Measurements from ENCODE around the gene NAGLU.
A peak's percentile ranks its signal among the peaks of the same experiment; 100 is the strongest.
"Not testable (repeated sequence)": the region's sequence is repeated elsewhere in the genome, so short reads cannot be mapped to it uniquely, and the experiment has no call there.

The NAGLU gene

DNA sequence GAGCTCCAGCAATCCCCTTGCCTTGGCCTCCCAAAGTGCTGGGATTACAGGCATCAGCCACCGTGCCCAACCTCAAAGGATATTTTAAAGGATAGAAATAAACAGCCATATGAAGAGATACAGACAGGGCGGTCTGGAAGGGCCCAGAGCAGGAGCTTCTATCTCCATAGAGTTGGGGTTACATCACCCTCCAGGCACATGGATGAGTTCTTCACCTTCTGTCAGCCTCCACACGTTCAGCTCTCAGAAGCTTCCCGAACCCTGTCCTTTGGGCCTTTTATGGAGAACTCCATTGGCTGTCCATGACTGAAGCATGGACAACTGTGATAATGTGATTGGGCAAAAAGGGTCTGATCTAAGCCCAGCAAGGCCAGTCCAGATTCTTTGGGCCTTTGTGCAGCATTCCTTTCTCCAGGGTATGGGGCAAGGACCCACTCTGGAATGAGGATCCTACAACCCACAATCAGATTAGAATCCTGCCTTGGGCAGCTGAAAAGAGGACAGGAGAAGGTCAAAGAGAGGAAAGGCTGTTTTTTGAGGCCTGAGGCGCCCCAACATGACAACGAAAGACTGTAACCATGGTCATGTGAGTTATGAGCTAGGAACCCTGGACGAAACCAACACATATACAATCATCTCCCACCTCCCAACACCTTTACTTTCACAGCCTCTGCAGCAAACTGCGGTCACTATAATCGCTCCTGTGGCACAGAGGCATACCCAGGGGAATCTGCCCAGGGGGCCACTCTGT is 9.9 kb downstream of the NAGLU start:
- not testable (repeated sequence) for DNase-seq

- DNase-seq, result no peak
Measured at GRCh38 chr17:42547001-42547461, 11.0 kb downstream of the NAGLU start.

DNA sequence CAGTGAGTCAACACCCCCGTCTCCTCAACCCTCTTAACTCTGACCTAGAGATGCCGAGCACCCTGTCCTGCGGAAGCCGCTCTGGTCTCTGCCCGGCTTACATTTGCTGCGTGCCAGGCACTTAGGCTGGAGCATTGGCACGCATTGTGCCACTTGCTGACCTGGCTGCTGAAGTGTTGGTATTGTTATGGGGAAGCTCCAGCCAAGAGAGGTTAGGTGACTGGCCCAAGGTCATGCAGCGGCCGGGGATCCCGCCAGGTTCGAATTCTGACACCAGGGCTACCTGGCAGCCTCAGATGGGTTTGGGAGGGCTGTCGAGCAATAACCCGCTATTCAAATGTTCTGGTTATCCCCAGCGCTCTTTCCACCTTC is 11.6 kb downstream of the NAGLU start:
- no peak for DNase-seq

- DNase-seq, result no peak
Measured at GRCh38 chr17:42548070-42548837, 12.2 kb downstream of the NAGLU start.

- DNase-seq, result no peak
Measured at GRCh38 chr17:42548993-42549755, 13.1 kb downstream of the NAGLU start.

GRCh38 chr17:42552736-42553135 is 16.7 kb downstream of the NAGLU start, which contains the start of gene HSD17B1:
Gene HSD17B1, plus strand, starts transcription at chr17:42552923. Its CDS starts 11 bp downstream, at chr17:42552934.
- DNase-seq, result not testable (repeated sequence)

- DNase-seq, result no peak
Measured at GRCh38 chr17:42553161-42553818, 17.2 kb downstream of the NAGLU start.

DNA sequence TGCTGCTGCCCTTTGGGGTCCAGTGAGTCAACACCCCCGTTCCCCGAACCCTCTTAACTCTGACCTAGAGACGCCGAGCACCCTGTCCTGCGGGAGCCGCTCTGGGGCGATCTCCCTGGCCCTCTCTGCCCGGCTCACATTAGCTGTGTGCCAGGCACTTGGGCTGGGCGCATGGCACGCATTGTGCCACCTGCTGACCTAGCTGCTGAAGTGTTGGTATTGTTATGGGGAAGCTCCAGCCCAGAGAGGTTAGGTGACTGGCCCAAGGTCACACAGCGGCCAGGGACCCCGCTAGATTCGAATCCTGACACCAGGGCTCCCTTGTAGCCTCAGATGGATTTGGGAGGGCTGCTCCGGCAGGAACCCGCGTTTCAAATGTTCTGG is 17.8 kb downstream of the NAGLU start:
- DNase-seq, result no peak

DNA sequence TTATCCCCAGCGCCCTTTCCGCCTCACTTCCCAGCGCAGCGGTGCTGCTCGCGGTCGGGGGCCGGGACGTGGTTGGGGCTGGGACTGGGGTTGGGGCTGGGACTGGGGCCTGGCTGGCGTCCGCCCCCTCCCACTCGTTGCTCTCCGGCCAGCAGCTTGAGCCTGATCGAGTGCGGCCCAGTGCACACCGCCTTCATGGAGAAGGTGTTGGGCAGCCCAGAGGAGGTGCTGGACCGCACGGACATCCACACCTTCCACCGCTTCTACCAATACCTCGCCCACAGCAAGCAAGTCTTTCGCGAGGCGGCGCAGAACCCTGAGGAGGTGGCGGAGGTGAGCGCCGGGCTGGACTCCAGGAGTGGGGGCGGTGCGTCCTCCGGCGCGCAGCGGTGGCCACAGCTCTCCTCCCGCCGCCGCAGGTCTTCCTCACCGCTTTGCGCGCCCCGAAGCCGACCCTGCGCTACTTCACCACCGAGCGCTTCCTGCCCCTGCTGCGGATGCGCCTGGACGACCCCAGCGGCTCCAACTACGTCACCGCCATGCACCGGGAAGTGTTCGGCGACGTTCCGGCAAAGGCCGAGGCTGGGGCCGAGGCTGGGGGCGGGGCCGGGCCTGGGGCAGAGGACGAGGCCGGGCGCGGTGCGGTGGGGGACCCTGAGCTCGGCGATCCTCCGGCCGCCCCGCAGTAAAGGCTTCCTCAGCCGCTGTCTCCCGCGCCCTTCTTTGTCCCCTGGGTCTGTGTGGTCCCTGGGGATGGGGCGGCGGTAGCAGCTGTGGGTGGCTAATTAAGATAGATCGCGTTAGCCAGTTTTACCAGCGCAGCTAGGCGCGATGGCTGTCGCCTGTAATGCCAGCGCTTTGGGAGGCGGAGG is 18.4 kb downstream of the NAGLU start:
- DNase-seq, result no peak

GRCh38 chr17:42555122-42555622 is 19.1 kb downstream of the NAGLU start:
- DNase-seq, result no peak

GRCh38 chr17:42555961-42556617 is 20.0 kb downstream of the NAGLU start:
- not testable (repeated sequence) for DNase-seq

DNA sequence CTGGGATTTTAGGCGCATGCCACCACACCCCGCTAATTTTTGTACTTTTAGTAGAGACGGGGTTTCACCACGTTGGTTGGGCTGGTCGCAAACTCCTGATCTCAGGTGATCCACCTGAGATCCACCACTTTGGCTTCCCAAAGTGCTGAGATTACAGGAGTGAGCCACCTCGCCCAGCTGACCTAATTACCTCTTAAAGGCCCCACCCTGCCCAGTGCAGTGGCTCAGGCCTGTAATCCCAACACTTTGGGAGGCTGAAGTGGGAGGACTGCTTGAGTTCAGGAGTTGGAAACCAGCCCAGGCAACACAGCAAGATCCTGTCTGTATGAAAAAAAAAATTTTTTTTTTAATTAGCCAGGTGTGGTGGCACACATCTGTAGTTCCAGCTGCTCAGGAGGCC is 23.0 kb downstream of the NAGLU start:
- no peak for DNase-seq

GRCh38 chr17:42560246-42560645 is 24.2 kb downstream of the NAGLU start:
- no peak for DNase-seq

DNA sequence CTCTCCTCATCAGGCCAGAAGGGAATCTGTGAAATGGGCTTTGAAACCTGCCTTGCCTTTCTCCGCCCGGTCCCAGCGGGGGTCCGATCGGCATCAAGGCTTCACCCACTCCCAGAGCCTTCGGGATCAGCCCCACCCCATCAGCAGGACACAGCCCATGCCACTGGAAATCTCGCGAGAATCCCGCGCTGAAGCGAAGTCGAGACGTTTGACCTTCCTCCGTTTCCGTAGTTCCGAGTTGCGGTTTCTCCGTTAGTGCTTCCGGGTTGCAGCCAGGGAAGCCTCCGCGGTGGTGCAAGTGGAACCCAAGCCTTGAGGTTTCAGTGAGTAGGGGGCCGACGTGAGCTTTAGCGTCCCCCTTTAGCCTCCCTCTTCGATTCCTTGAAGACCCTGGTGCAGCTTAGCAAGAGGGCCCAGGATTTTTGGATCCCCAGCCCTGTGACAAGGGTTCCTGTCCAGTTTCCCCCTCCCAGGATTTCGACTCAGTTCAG is 25.9 kb downstream of the NAGLU start, which contains the start of gene COASY:
COASY (plus strand) TSS at position 252 of the 491 bp plus-strand sequence. CDS start 475 bp downstream, outside the sequence.
- DNase-seq, result peak; percentile 71

- no peak for DNase-seq
Measured at GRCh38 chr17:42562388-42563142, 26.5 kb downstream of the NAGLU start.

DNA sequence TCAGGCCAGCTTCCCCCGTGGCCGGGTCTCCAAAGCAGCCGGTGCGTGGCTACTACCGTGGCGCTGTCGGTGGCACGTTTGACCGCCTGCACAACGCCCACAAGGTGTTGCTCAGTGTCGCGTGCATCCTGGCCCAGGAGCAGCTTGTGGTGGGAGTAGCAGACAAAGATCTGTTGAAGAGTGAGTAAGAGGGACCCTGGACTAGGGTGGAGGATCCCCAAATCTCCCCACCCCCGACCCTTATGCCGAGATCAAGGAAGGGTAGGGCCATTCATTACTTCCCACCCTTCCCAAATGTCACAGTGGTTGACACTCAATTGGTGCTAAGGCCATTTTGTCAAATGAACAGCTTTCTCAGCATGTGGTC is 27.1 kb downstream of the NAGLU start:
- no peak for DNase-seq

GRCh38 chr17:42563543-42563942 is 27.5 kb downstream of the NAGLU start:
- no peak for DNase-seq

DNA sequence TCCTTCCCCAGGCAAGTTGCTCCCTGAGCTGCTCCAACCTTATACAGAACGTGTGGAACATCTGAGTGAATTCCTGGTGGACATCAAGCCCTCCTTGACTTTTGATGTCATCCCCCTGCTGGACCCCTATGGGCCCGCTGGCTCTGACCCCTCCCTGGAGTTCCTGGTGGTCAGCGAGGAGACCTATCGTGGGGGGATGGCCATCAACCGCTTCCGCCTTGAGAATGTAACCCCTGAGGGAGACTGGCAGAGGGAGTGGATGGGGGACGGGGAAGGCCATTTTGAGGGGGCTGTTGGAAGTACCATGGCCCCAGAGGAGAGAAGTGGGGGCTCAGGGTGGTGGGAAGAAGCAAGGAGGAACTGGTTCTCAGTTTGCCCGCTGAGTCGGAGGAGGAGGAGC is 27.9 kb downstream of the NAGLU start:
- no peak for DNase-seq

GRCh38 chr17:42564815-42565522 is 28.9 kb downstream of the NAGLU start:
- DNase-seq, result no peak
